ENCODE results near the gene EP300.
A peak's percentile ranks its signal among the peaks of the same experiment; 100 is the strongest.

The EP300 gene

DNA sequence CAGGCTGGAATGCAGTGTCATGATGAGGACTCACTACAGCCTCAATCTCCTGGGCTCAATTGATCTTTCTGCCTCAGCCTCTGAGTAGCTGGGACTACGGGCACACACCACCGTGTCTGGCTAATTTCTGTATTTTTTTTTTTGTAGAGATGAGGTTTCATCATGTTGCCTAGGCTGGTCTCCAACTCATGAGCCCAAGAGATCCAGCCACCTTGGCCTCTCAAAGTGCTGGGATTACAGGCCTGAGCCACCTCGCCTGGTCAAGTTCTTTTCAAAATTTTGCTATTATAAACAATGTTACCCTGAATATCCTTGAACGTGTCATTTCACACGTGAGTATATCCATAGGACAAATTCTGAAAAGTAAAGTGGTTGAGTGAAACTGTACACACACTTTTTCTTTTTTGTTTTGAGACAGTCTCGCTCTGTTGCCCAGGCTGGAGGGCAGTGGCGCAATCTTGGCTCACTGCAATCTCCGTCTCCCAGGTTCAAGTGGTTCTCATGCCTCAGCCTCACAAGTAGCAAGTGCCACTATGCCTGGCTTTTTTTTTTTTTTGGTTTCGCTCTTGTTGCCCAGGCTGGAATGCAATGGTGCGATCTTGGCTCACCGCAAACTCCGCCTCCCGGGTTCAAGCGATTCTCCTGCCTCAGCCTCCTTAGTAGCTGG is 21.6 kb upstream of the EP300 start:
- Mint-ChIP-seq H3K36me3 (no peaks in the 10 kb centered on the region), H3K27me3 (no peaks in the 10 kb centered on the region), H3K4me3 (no peak overlapping the region), H3K9me3 (ENCODE audit: low read depth) (no peaks in the 10 kb centered on the region), H3K27ac (no peak overlapping the region), H3K4me1 (ENCODE audit: low read depth) (peaks cover 5% of the 10 kb centered on the region)

DNA sequence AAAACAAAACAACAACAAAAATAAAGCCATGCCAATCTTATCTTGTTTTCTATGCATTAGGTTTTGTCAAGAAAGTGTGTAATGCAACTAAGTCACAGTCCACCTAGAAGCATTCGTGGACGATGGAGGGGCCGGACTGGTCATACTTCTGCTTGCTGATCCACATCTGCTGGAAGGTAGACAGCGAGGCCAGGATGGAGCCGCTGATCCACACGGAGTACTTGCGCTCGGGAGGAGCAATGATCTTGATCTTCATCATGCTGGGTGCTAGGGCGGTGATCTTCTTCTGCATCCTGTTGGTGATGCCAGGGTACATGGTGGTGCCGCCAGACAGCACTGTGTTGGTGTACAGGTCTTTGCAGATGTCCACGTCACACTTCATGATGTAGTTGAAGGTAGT is 18.3 kb upstream of the EP300 start:
- Mint-ChIP-seq H3K36me3 (no peaks in the 10 kb centered on the region), H3K4me1 (ENCODE audit: low read depth) (peaks cover 2% of the 10 kb centered on the region), H3K27me3 (no peaks in the 10 kb centered on the region), H3K9me3 (ENCODE audit: low read depth) (no peaks in the 10 kb centered on the region), H3K27ac (no peak overlapping the region), H3K4me3 (no peak overlapping the region)

DNA sequence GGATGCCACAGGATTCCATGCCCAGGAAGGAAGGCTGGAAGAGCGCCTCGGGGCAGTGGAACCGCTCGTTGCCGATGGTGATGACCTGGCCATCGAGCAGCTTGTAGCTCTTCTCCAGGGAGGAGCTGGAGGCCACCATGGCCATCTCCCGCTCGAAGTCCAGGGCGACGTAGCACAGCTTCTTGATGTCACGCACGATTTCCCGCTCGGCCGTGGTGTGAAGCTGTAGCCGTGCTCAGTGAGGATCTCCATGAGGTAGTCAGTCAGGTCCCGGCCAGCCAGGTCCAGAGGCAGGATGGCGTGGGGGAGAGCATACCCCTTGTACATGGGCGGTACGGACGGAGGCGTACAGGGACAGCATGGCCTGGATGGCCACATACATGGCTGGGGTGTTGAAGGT is 17.9 kb upstream of the EP300 start:
- H3K27me3 Mint-ChIP-seq, result no peaks in the 10 kb centered on the region
- no peaks in the 10 kb centered on the region for H3K36me3 Mint-ChIP-seq
- H3K4me3 Mint-ChIP-seq, result no peak overlapping the region
- no peak overlapping the region for H3K27ac Mint-ChIP-seq
- H3K4me1 Mint-ChIP-seq (ENCODE audit: low read depth), result no peaks in the 10 kb centered on the region
- H3K9me3 Mint-ChIP-seq (ENCODE audit: low read depth), result no peaks in the 10 kb centered on the region

DNA sequence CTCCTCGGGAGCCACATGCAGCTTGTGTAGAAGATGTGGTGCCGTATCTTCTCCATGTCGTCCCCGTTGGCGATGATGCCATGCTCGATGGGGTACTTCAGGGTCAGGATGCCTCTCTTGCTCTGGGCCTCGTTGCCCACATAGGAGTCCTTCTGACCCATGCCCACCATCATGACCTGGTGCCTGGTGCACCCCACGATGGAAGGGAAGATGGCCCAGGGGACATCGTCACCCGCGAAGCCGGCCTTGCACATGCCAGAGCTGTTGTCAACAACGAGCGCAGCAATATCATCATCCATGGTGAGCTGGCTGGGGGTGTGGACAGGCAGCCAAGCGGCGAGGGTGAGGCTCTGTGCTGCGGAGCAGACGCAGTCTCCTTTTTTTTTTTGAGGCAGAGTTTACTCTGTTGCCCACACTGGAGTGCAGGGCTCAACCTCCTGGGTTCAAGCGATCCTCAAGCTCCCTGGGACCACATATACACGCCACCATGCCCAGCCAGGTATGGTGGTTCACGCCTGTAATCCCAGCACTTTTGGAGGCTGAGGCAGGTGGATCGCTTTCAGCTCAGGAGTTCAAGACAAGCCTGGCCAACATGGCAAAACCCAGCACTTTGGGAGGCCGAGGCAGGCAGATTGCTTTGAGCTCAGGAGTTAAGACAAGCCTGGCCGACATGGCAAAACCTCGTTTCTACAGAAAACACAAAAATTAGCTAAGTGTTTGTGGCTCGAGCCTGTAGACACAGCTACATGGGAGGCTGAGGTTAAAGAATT is 17.3 kb upstream of the EP300 start:
- no peaks in the 10 kb centered on the region for H3K4me1 Mint-ChIP-seq (ENCODE audit: low read depth)

DNA sequence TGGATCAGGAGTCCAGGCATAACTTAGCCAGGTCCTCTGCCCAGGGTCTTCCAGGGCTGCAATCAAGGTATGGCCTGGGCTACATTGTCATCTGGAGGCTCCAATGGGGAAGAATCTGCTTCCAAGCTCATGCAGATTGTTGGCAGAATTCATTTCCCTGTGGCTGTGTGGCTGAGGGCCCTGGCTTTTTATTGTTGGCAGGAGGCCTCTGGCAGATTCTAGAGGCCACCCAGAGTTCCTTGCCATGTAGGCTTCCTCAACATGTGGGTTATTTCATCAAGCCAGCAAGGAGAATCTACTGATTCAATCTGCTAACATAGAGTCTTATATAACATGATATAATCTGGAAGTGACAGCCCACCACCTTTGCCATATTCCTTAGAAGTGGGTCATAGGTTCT is 16.4 kb upstream of the EP300 start:
- no peak overlapping the region for H3K27ac Mint-ChIP-seq
- H3K9me3 Mint-ChIP-seq (ENCODE audit: low read depth), result no peaks in the 10 kb centered on the region
- no peak overlapping the region for H3K4me3 Mint-ChIP-seq
- no peaks in the 10 kb centered on the region for H3K27me3 Mint-ChIP-seq
- H3K36me3 Mint-ChIP-seq, result no peaks in the 10 kb centered on the region
- H3K4me1 Mint-ChIP-seq (ENCODE audit: low read depth), result no peaks in the 10 kb centered on the region

More for the DNA sequence above, 17.3 kb upstream of the EP300 start:
- no peaks in the 10 kb centered on the region for H3K9me3 Mint-ChIP-seq (ENCODE audit: low read depth)
- H3K27ac Mint-ChIP-seq, result no peak overlapping the region
- no peaks in the 10 kb centered on the region for H3K27me3 Mint-ChIP-seq
- H3K4me3 Mint-ChIP-seq, result no peak overlapping the region
- no peaks in the 10 kb centered on the region for H3K36me3 Mint-ChIP-seq

DNA sequence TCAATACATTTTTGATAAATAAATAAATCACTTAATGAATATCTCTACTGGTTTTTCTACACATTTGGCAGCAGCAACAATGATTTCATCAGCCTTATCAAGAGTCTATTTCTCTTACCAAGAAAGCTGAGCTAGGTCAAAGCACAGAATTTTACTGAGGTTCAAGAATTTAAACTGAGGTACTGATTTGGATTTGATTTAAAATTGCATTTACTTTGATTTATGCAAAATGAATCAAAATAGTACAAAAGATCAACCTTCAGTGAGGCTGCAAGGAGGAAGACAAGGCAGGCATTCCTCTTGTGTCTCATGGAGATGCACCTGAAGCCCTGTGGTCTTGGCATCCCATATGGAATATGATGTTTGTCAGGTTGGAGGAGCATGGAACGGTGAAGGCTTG is 15.5 kb upstream of the EP300 start:
- no peaks in the 10 kb centered on the region for H3K36me3 Mint-ChIP-seq
- H3K27ac Mint-ChIP-seq, result no peak overlapping the region
- H3K27me3 Mint-ChIP-seq, result no peaks in the 10 kb centered on the region
- no peaks in the 10 kb centered on the region for H3K9me3 Mint-ChIP-seq (ENCODE audit: low read depth)
- no peaks in the 10 kb centered on the region for H3K4me1 Mint-ChIP-seq (ENCODE audit: low read depth)
- H3K4me3 Mint-ChIP-seq, result no peak overlapping the region

DNA sequence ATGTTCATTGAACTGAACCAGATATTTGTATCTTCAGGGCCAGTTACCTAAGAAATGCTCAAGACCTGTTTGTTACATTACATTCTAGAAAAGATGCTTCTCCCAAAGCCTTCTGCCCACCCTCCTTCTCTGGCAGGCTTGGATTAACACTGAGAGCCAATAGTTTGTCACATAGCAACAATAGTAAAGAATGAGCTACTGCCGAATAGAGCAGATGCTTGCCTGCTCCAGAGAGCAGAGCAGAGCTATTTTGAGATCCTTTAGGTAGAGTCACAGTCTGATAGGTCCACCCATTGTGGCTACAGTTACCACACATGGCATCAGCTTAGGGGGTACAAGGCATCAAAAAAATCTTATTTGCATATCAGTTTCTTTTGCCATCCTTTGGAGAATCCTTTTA is 13.5 kb upstream of the EP300 start:
- Mint-ChIP-seq H3K36me3 (no peaks in the 10 kb centered on the region), H3K4me1 (ENCODE audit: low read depth) (no peaks in the 10 kb centered on the region), H3K9me3 (ENCODE audit: low read depth) (no peaks in the 10 kb centered on the region)

DNA sequence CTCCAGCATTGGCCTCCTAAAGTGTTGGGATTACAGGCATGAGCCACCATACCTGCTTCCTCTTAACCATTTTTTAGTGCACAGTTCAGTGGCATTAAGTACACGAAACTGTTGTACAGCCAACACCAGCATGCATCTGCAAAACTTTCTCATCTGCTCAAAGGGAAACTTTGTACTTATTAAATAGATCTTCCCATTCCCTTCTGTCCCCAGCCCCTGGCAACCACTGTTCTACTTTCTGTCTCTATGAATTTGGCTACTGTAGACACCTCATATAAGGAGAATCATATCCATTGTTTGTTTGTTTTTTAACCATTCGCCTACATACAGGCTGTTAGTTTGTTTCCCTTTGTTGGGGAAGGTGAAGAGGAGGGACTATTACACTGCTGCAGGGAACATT is 6.5 kb upstream of the EP300 start:
- Mint-ChIP-seq H3K4me1 (ENCODE audit: low read depth) (peaks cover 4% of the 10 kb centered on the region), H3K27ac (no peak overlapping the region), H3K27me3 (no peaks in the 10 kb centered on the region), H3K9me3 (ENCODE audit: low read depth) (no peaks in the 10 kb centered on the region), H3K4me3 (no peak overlapping the region), H3K36me3 (no peaks in the 10 kb centered on the region)

More for the DNA sequence above, 13.5 kb upstream of the EP300 start:
- Mint-ChIP-seq H3K27ac (no peak overlapping the region), H3K27me3 (no peaks in the 10 kb centered on the region), H3K4me3 (no peak overlapping the region)

DNA sequence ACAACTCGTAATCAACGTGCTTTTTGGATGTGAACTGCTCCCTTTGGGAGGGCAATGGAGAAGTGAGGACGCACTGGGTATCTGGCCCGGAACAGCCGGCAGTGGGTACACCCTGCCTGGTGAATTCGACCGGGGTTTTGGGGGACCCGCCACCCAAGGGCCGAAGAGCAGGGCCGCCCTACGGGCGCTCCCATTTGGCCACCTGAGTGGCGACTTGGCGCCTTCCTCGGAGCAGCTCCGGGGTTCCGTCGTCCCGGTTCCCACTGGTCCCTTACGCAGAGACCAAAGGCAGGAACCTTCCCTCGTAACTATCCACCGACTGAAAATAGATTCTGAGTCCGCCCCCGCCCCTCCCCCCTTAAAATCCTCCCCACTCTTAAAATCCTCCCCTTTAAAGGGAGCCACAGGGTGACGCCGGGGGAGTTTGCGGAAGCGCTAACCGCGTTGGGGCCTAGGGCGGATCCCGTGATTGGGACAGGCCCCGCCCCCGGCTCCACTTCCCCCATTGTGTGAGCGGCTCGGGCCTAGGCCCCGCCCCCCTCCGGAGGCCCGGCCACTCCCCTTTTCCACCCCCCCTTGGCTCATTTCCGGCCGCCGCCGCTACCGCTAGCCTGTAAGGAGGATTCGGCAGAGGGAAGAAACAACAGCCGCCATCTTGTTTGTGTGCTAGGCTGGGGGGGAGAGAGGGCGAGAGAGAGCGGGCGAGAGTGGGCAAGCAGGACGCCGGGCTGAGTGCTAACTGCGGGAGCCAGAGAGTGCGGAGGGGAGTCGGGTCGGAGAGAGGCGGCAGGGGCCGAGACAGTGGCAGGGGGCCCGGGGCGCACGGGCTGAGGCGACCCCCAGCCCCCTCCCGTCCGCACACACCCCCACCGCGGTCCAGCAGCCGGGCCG is 1.0 kb upstream of the EP300 start:
- Mint-ChIP-seq H3K27me3 (no peaks in the 10 kb centered on the region), H3K4me3 (peak overlapping the region; percentile 94), H3K9me3 (ENCODE audit: low read depth) (no peaks in the 10 kb centered on the region), H3K36me3 (peaks cover 3% of the 10 kb centered on the region), H3K4me1 (ENCODE audit: low read depth) (peaks cover 29% of the 10 kb centered on the region), H3K27ac (peak overlapping the region; percentile 98)

DNA sequence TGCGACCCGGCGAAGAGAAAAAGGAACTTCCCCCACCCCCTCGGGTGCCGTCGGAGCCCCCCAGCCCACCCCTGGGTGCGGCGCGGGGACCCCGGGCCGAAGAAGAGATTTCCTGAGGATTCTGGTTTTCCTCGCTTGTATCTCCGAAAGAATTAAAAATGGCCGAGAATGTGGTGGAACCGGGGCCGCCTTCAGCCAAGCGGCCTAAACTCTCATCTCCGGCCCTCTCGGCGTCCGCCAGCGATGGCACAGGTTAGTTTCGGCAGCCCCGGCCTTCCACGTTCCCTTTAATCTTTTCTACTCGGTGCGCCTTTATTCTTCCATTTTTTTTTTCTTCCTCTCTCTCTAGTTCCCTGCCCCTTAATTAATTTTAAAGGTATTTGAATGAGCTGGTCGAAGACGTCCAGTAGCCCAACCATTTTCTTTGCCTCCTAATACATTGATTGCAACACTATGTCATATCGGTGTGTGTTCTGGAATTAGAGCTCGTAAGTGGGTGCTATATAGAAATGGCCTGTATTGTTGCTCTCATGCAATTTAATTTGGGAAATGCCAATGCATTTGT is 537 bp downstream of the EP300 start:
- H3K36me3 Mint-ChIP-seq, result peaks cover 3% of the 10 kb centered on the region
- peak overlapping the region; percentile 99 for H3K4me3 Mint-ChIP-seq
- peak overlapping the region; percentile 92 for H3K27ac Mint-ChIP-seq

DNA sequence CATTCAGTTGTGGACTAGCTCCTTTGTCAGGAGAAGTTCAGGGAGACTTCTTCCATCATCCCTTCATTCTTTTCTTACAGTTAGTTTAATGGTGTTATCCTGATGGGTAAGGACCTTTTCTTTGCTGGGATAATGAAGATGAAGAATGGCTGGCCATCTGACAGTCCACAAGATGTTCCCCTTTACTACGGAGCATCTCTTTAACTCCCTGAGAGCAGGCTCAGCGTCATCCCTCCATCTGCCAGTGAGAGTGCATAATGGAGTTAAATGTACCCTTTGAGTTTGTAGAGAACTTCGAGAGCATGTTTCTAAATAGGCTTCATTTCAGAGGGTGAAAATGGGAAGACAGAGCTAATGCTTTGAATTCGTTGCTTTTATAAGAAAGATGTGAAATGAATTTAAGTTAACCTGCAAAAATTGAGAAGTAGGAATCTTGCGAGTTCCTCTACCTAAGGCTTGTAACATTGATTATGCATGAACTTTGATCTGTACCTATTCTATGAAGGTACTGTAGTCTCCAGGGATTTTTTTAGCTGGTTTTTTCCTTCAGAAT is 1.7 kb downstream of the EP300 start:
- Mint-ChIP-seq H3K36me3 (peaks cover 3% of the 10 kb centered on the region), H3K4me1 (ENCODE audit: low read depth) (peaks cover 54% of the 10 kb centered on the region), H3K27me3 (no peaks in the 10 kb centered on the region), H3K27ac (peak overlapping the region; percentile 92), H3K4me3 (peak overlapping the region; percentile 99), H3K9me3 (ENCODE audit: low read depth) (no peaks in the 10 kb centered on the region)

More for the DNA sequence above, 537 bp downstream of the EP300 start:
- Mint-ChIP-seq H3K4me1 (ENCODE audit: low read depth) (peaks cover 42% of the 10 kb centered on the region), H3K9me3 (ENCODE audit: low read depth) (no peaks in the 10 kb centered on the region), H3K27me3 (no peaks in the 10 kb centered on the region)

DNA sequence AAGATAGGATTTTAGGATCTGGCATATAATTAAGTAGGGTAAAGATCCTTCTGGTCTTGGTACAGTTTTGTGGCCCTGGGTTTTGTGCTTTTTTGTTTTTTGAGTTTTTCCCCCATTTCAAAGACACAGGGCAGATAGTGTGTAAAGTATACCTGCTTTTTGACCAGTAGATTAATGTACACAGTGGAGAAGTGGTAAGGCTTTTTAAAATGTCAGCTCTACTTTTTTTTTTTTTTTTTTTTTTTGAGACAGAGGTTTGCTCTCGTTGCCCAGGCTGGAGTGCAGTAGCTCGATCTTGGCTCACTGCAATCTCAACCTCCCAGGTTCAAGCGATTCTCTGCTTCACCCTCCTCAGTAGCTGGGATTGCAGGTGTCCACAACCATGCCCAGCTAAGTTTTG is 4.0 kb downstream of the EP300 start:
- Mint-ChIP-seq H3K36me3 (peaks cover 3% of the 10 kb centered on the region), H3K9me3 (ENCODE audit: low read depth) (no peaks in the 10 kb centered on the region), H3K4me1 (ENCODE audit: low read depth) (peaks cover 70% of the 10 kb centered on the region), H3K27me3 (no peaks in the 10 kb centered on the region), H3K4me3 (peak overlapping the region; percentile 99), H3K27ac (peak overlapping the region; percentile 46)

DNA sequence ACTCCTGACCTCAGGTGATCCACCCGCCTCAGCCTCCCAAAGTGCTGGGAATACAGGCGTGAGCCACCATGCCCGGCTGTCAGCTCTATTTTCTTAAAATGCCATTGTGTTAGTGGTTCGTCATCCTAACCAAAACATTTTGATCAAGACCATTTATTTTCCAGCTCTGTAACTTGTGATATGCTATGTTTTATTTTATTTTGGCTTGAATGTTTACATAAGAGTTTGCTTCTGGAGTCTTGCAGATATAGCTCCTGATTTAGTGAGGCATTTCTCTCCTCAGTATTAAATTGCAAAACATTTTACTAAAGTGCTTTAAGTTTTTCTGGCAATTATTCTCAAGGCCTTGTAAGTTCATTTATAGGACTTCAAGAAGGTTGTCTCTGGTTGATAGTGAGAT is 4.4 kb downstream of the EP300 start:
- no peaks in the 10 kb centered on the region for H3K27me3 Mint-ChIP-seq
- peak overlapping the region; percentile 99 for H3K4me3 Mint-ChIP-seq
- H3K27ac Mint-ChIP-seq, result peak overlapping the region; percentile 35
- H3K9me3 Mint-ChIP-seq (ENCODE audit: low read depth), result no peaks in the 10 kb centered on the region
- H3K4me1 Mint-ChIP-seq (ENCODE audit: low read depth), result peaks cover 74% of the 10 kb centered on the region
- peaks cover 3% of the 10 kb centered on the region for H3K36me3 Mint-ChIP-seq

DNA sequence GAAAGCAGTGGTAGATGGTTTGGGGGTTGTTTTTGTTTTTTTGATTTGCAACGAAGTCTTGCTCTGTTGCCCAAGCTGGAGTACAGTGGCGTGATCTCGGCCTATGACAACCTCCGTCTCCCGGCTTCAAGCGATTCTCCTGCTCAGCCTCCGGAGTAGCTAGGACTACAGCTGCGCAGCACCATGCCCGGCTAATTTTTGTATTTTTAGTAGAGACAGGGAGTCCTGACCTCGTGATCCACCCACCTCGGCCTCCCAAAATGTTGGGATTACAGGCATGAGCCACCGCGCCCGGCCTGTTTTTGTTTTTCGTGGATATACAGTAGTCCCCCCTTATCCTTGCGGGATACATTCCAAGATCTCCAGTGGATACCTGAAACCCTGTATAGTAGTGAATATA is 6.6 kb downstream of the EP300 start:
- Mint-ChIP-seq H3K27ac (peak overlapping the region; percentile 41), H3K4me3 (peak overlapping the region; percentile 30), H3K36me3 (peaks cover 5% of the 10 kb centered on the region), H3K4me1 (ENCODE audit: low read depth) (peaks cover 88% of the 10 kb centered on the region), H3K27me3 (no peaks in the 10 kb centered on the region), H3K9me3 (ENCODE audit: low read depth) (no peaks in the 10 kb centered on the region)

Measured in activated naive CD8-positive, alpha-beta T cell (primary cell).